Mucosa of stomach (tissue), 1 donor: ENCODE data around the gene ZDHHC4.
"Not testable (repeated sequence)": the region's sequence is repeated elsewhere in the genome, so short reads cannot be mapped to it uniquely, and the experiment has no call there.

Experiments
- H3K27me3 ChIP-seq: one replicate; pipeline ENCODE4 v1.7.0; 2013; ENCODE audit warnings: mild to moderate bottlenecking, low read length; ENCODE audit not compliant: control insufficient read depth, insufficient read depth
- H3K36me3 ChIP-seq: one replicate; pipeline ENCODE4 v1.7.0; 2013; ENCODE audit warnings: low read length; ENCODE audit not compliant: control insufficient read depth, insufficient read depth
- H3K4me1 ChIP-seq: one replicate; pipeline ENCODE4 v1.7.0; 2013; ENCODE audit warnings: mild to moderate bottlenecking, low read length; ENCODE audit not compliant: control insufficient read depth, insufficient read depth
- H3K4me3 ChIP-seq: one replicate; pipeline ENCODE4 v1.7.0; 2013; ENCODE audit warnings: low read length
- H3K9ac ChIP-seq: one replicate; pipeline ENCODE4 v1.7.0; 2013; ENCODE audit warnings: mild to moderate bottlenecking, low read length, moderate library complexity
- H3K9me3 ChIP-seq: one replicate; pipeline ENCODE4 v1.7.0; 2013; ENCODE audit warnings: mild to moderate bottlenecking, low read length, moderate library complexity; ENCODE audit not compliant: control insufficient read depth
- donor health status: Pancreatic carcinoma.

Gene ZDHHC4

GRCh38 chr7:6571160-6571779 is 6.0 kb upstream of the ZDHHC4 start:
- Histone ChIP-seq H3K9me3 (no peaks in the 10 kb centered on the region), H3K27me3 (peaks cover 2% of the 10 kb centered on the region), H3K4me1 (no peaks in the 10 kb centered on the region), H3K9ac (no peak overlapping the region), H3K4me3 (no peak overlapping the region), H3K36me3 (no peaks in the 10 kb centered on the region)

GRCh38 chr7:6575281-6576023 is 1.8 kb upstream of the ZDHHC4 start:
- H3K4me3 ChIP-seq = no peak overlapping the region
- no peaks in the 10 kb centered on the region for H3K4me1 ChIP-seq
- no peaks in the 10 kb centered on the region for H3K36me3 ChIP-seq
- no peaks in the 10 kb centered on the region for H3K27me3 ChIP-seq
- H3K9ac ChIP-seq = no peak overlapping the region
- no peaks in the 10 kb centered on the region for H3K9me3 ChIP-seq

GRCh38 chr7:6576024-6576866 is 1.0 kb upstream of the ZDHHC4 start:
- no peaks in the 10 kb centered on the region for H3K36me3 ChIP-seq
- H3K4me1 ChIP-seq = no peaks in the 10 kb centered on the region
- H3K27me3 ChIP-seq = no peaks in the 10 kb centered on the region
- H3K9ac ChIP-seq = no peak overlapping the region
- no peaks in the 10 kb centered on the region for H3K9me3 ChIP-seq
- no peak overlapping the region for H3K4me3 ChIP-seq

GRCh38 chr7:6576867-6577368 is 336 bp upstream of the ZDHHC4 start:
- not testable (repeated sequence) for H3K4me1 ChIP-seq, H3K27me3 ChIP-seq, H3K9me3 ChIP-seq, H3K4me3 ChIP-seq, H3K36me3 ChIP-seq
- H3K9ac ChIP-seq = peak overlapping the region; percentile 96

GRCh38 chr7:6578114-6579084 is 1.1 kb downstream of the ZDHHC4 start:
- no peak overlapping the region for H3K9ac ChIP-seq
- H3K4me3 ChIP-seq = peak overlapping the region; percentile 60

GRCh38 chr7:6579446-6579845 is 2.2 kb downstream of the ZDHHC4 start:
- no peaks in the 10 kb centered on the region for H3K4me1 ChIP-seq
- no peak overlapping the region for H3K9ac ChIP-seq
- H3K36me3 ChIP-seq = no peaks in the 10 kb centered on the region
- H3K27me3 ChIP-seq = no peaks in the 10 kb centered on the region
- no peaks in the 10 kb centered on the region for H3K9me3 ChIP-seq
- H3K4me3 ChIP-seq = no peak overlapping the region

More at GRCh38 chr7:6578114-6579084, 1.1 kb downstream of the ZDHHC4 start:
- Histone ChIP-seq H3K9me3 (no peaks in the 10 kb centered on the region), H3K4me1 (no peaks in the 10 kb centered on the region), H3K36me3 (no peaks in the 10 kb centered on the region), H3K27me3 (no peaks in the 10 kb centered on the region)

GRCh38 chr7:6585746-6586432 is 8.6 kb downstream of the ZDHHC4 start:
- not testable (repeated sequence) for H3K9me3 ChIP-seq, H3K4me3 ChIP-seq, H3K36me3 ChIP-seq

GRCh38 chr7:6588566-6588965 is 11.3 kb downstream of the ZDHHC4 start:
- Histone ChIP-seq H3K9me3 (no peaks in the 10 kb centered on the region), H3K4me3 (no peak overlapping the region), H3K36me3 (peaks cover 4% of the 10 kb centered on the region), H3K9ac (no peak overlapping the region), H3K27me3 (no peaks in the 10 kb centered on the region), H3K4me1 (peaks cover 11% of the 10 kb centered on the region)

More at GRCh38 chr7:6585746-6586432, 8.6 kb downstream of the ZDHHC4 start:
- H3K9ac ChIP-seq, H3K27me3 ChIP-seq, H3K4me1 ChIP-seq: not testable (repeated sequence)

- Histone ChIP-seq H3K9ac (no peak overlapping the region), H3K36me3 (peaks cover 4% of the 10 kb centered on the region), H3K4me3 (no peak overlapping the region), H3K4me1 (peaks cover 11% of the 10 kb centered on the region), H3K9me3 (no peaks in the 10 kb centered on the region), H3K27me3 (no peaks in the 10 kb centered on the region)
Observed at GRCh38 chr7:6589151-6589828, 12.0 kb downstream of the ZDHHC4 start.

- Histone ChIP-seq H3K4me1 (peaks cover 11% of the 10 kb centered on the region), H3K36me3 (peaks cover 4% of the 10 kb centered on the region), H3K27me3 (no peaks in the 10 kb centered on the region), H3K4me3 (peak within 1 kb of the TSS; percentile 63), H3K9me3 (no peaks in the 10 kb centered on the region), H3K9ac (peak within 1 kb of the TSS; percentile 77)
Observed at GRCh38 chr7:6589829-6590644, 12.8 kb downstream of the ZDHHC4 start, which contains the start of gene INTS15. INTS15 (plus strand) TSS chr7:6590021; CDS start chr7:6590284, 263 bp downstream.
